Naive thymus-derived CD8-positive, alpha-beta T cell (primary cell): ENCODE measurements around the gene ST7. TPM values are rescaled to one million over a fixed set of nuclear protein-coding genes. Genes with fewer than 3 reads are reported as not detected.

ENCODE experiments used
- ATAC-seq, 2 donors: fragments of 150-1000 bp; cut with Tn5 transposase in 1 of 2; sonication (Bioruptor Pico), chemical (Tn5 transposase) in 1 of 2; 1 replicate in 1 of 2; 2 replicates in 1 of 2; pipeline ENCODE4 v1.10.0; 2021; ENCODE audit warnings: mild to moderate bottlenecking in 2 of 2, moderate library complexity in 2 of 2
- POLR2A ChIA-PET: fragments of 350-600 bp; sonication (Branson Sonifier 250); formaldehyde crosslinking; loops from one replicate; lab custom pipeline; 2021; ENCODE audit warnings: antibody characterized with exemption; lab: Charles Lee
- DNase-seq, 10 donors: peaks; one replicate each; pipeline versions ENCODE4 v3.0.0 to v3.0.0-alpha.2; 2020 to 2022
- H3K27ac Mint-ChIP-seq, 10 donors: one replicate each; pipeline ENCODE4 v1.8.0; 2020 to 2022; ENCODE audit warnings: mild to moderate bottlenecking in 10 of 10, mixed read lengths in 10 of 10, moderate library complexity in 4 of 10, inconsistent platforms in 1 of 10
- H3K27me3 Mint-ChIP-seq, 5 donors: one replicate each; pipeline ENCODE4 v1.8.0; 2021 to 2022; ENCODE audit warnings: mixed read lengths in 5 of 5
- H3K36me3 Mint-ChIP-seq, 3 donors: one replicate each; pipeline ENCODE4 v1.8.0; 2020 to 2022; ENCODE audit warnings: mixed read lengths in 3 of 3, mild to moderate bottlenecking in 2 of 3, inconsistent platforms in 1 of 3
- H3K4me1 Mint-ChIP-seq, 4 donors: one replicate each; pipeline ENCODE4 v1.8.0; 2021 to 2022; ENCODE audit warnings: mixed read lengths in 4 of 4
- H3K4me3 Mint-ChIP-seq, 10 donors: one replicate each; pipeline ENCODE4 v1.8.0; 2020 to 2022; ENCODE audit warnings: mild to moderate bottlenecking in 10 of 10, mixed read lengths in 10 of 10, moderate library complexity in 6 of 10, inconsistent platforms in 1 of 10
- H3K9me3 Mint-ChIP-seq, 9 donors: one replicate each; pipeline ENCODE4 v1.8.0; 2020 to 2022; ENCODE audit warnings: mixed read lengths in 9 of 9, mild to moderate bottlenecking in 3 of 9, inconsistent platforms in 1 of 9, moderate library complexity in 1 of 9
- polyA plus RNA-seq, 3 donors: library from polyadenylated mRNA; unstranded; fragments of 300-500 nt; fragmentation: Illumina TruSeq; gene quantifications; one replicate each; pipeline ENCODE4 v1.2.3, GENCODE V29; 2021
- total RNA-seq, 8 experiments: library from RNA in 2 of 8; stranded (reverse) in 2 of 8; gene quantifications; one replicate each; pipeline ENCODE4 v1.2.3 and lab custom pipeline; 2021 to 2026

ST7 gene
- total and polyA plus RNA-seq, 5 experiments from 2014 or later = 1.3 to 5.3 (median 3.0) TPM

- H3K36me3 Mint-ChIP-seq = peaks cover 0 to 6% (median 0%) of the 10 kb centered on the region in 3 donors
- H3K4me3 Mint-ChIP-seq = no peak overlapping the region
- peaks cover 0 to 1% (median 0%) of the 10 kb centered on the region in 5 donors for H3K27me3 Mint-ChIP-seq
- H3K9me3 Mint-ChIP-seq = no peaks in the 10 kb centered on the region
- ATAC-seq (no peak), DNase-seq (no peak)
- H3K27ac Mint-ChIP-seq = no peak overlapping the region
- POLR2A ChIA-PET = no interaction called here
- H3K4me1 Mint-ChIP-seq = peaks cover 0 to 1% (median 0%) of the 10 kb centered on the region in 4 donors
Observed at GRCh38 chr7:117129521-117129955, 176.2 kb downstream of the ST7 start.

- no peak overlapping the region for H3K27ac Mint-ChIP-seq
- peaks cover 0 to 6% (median 0%) of the 10 kb centered on the region in 3 donors for H3K36me3 Mint-ChIP-seq
- H3K4me1 Mint-ChIP-seq = peaks cover 0 to 3% (median 0%) of the 10 kb centered on the region in 4 donors
- no peaks in the 10 kb centered on the region for H3K9me3 Mint-ChIP-seq
- no peak overlapping the region for H3K4me3 Mint-ChIP-seq
- peaks cover 0 to 1% (median 0%) of the 10 kb centered on the region in 5 donors for H3K27me3 Mint-ChIP-seq
- POLR2A ChIA-PET = no interaction called here
- no peak for ATAC-seq
- DNase-seq = no peak
Observed at GRCh38 chr7:117130262-117130661, 177.0 kb downstream of the ST7 start.

GRCh38 chr7:117132321-117133120 lies 179.2 kb downstream of the ST7 start:
- ATAC-seq = no peak
- no peak overlapping the region for H3K4me3 Mint-ChIP-seq

GRCh38 chr7:117133125-117133524 lies 179.8 kb downstream of the ST7 start:
- DNase-seq (no peak), ATAC-seq (no peak)
- Mint-ChIP-seq H3K4me1 (peaks cover 0 to 3% (median 0%) of the 10 kb centered on the region in 4 donors), H3K36me3 (peaks cover 0 to 6% (median 0%) of the 10 kb centered on the region in 3 donors), H3K9me3 (no peaks in the 10 kb centered on the region), H3K27ac (no peak overlapping the region), H3K27me3 (no peaks in the 10 kb centered on the region), H3K4me3 (no peak overlapping the region)
- POLR2A ChIA-PET = no interaction called here

More at GRCh38 chr7:117132321-117133120, 179.2 kb downstream of the ST7 start:
- Mint-ChIP-seq H3K9me3 (no peaks in the 10 kb centered on the region), H3K27me3 (no peaks in the 10 kb centered on the region), H3K36me3 (peaks cover 0 to 6% (median 0%) of the 10 kb centered on the region in 3 donors), H3K27ac (no peak overlapping the region), H3K4me1 (peaks cover 0 to 3% (median 0%) of the 10 kb centered on the region in 4 donors)
- DNase-seq = no peak
- POLR2A ChIA-PET = no interaction called here

- ATAC-seq = no peak
- Mint-ChIP-seq H3K4me3 (no peak overlapping the region), H3K9me3 (no peaks in the 10 kb centered on the region), H3K27ac (no peak overlapping the region), H3K36me3 (peaks cover 0 to 8% (median 0%) of the 10 kb centered on the region in 3 donors), H3K4me1 (peaks cover 0 to 3% (median 0%) of the 10 kb centered on the region in 4 donors), H3K27me3 (no peaks in the 10 kb centered on the region)
- no peak for DNase-seq
- POLR2A ChIA-PET = no interaction called here
Observed at GRCh38 chr7:117134411-117134810, 181.1 kb downstream of the ST7 start.

GRCh38 chr7:117134889-117135552 lies 181.7 kb downstream of the ST7 start:
- Mint-ChIP-seq H3K9me3 (no peaks in the 10 kb centered on the region), H3K4me3 (no peak overlapping the region), H3K4me1 (peaks cover 0 to 3% (median 0%) of the 10 kb centered on the region in 4 donors), H3K27ac (no peak overlapping the region), H3K36me3 (peaks cover 0 to 8% (median 0%) of the 10 kb centered on the region in 3 donors), H3K27me3 (no peaks in the 10 kb centered on the region)
- POLR2A ChIA-PET = no interaction called here
- ATAC-seq (no peak), DNase-seq (no peak)

- no peaks in the 10 kb centered on the region for H3K9me3 Mint-ChIP-seq
- POLR2A ChIA-PET = no interaction called here
- peaks cover 0 to 3% (median 0%) of the 10 kb centered on the region in 4 donors for H3K4me1 Mint-ChIP-seq
- DNase-seq = no peak
- H3K4me3 Mint-ChIP-seq = no peak overlapping the region
- H3K27me3 Mint-ChIP-seq = no peaks in the 10 kb centered on the region
- no peak overlapping the region for H3K27ac Mint-ChIP-seq
- H3K36me3 Mint-ChIP-seq = peaks cover 0 to 8% (median 0%) of the 10 kb centered on the region in 3 donors
- no peak for ATAC-seq
Observed at GRCh38 chr7:117135553-117135891, 182.2 kb downstream of the ST7 start.

GRCh38 chr7:117137868-117138267 lies 184.6 kb downstream of the ST7 start:
- ATAC-seq = no peak
- Mint-ChIP-seq H3K27me3 (no peaks in the 10 kb centered on the region), H3K4me3 (no peak overlapping the region), H3K27ac (no peak overlapping the region), H3K36me3 (peaks cover 0 to 13% (median 0%) of the 10 kb centered on the region in 3 donors), H3K4me1 (peaks cover 0 to 3% (median 0%) of the 10 kb centered on the region in 4 donors), H3K9me3 (no peaks in the 10 kb centered on the region)
- DNase-seq = no peak
- POLR2A ChIA-PET = no interaction called here

GRCh38 chr7:117138495-117138894 lies 185.2 kb downstream of the ST7 start:
- Mint-ChIP-seq H3K36me3 (peaks cover 0 to 13% (median 4%) of the 10 kb centered on the region in 3 donors), H3K9me3 (no peaks in the 10 kb centered on the region), H3K27ac (no peak overlapping the region), H3K4me1 (peaks cover 0 to 3% (median 0%) of the 10 kb centered on the region in 4 donors), H3K27me3 (no peaks in the 10 kb centered on the region), H3K4me3 (no peak overlapping the region)
- no peak for ATAC-seq
- POLR2A ChIA-PET = no interaction called here
- no peak for DNase-seq

GRCh38 chr7:117138981-117139380 lies 185.7 kb downstream of the ST7 start:
- no peak overlapping the region for H3K4me3 Mint-ChIP-seq
- peaks cover 0 to 11% (median 4%) of the 10 kb centered on the region in 3 donors for H3K36me3 Mint-ChIP-seq
- no peak overlapping the region for H3K27ac Mint-ChIP-seq
- H3K9me3 Mint-ChIP-seq = no peaks in the 10 kb centered on the region
- H3K4me1 Mint-ChIP-seq = peaks cover 0 to 3% (median 0%) of the 10 kb centered on the region in 4 donors
- POLR2A ChIA-PET = no interaction called here
- DNase-seq = no peak
- ATAC-seq = no peak
- H3K27me3 Mint-ChIP-seq = no peaks in the 10 kb centered on the region

- Mint-ChIP-seq H3K9me3 (no peaks in the 10 kb centered on the region), H3K27me3 (no peaks in the 10 kb centered on the region), H3K4me1 (peaks cover 0 to 2% (median 0%) of the 10 kb centered on the region in 4 donors), H3K36me3 (peaks cover 0 to 11% (median 4%) of the 10 kb centered on the region in 3 donors), H3K4me3 (no peak overlapping the region), H3K27ac (no peak overlapping the region)
- no peak for ATAC-seq
- POLR2A ChIA-PET = no interaction called here
- no peak for DNase-seq
Observed at GRCh38 chr7:117139397-117139984, 186.2 kb downstream of the ST7 start.

GRCh38 chr7:117140921-117141320 lies 187.6 kb downstream of the ST7 start:
- H3K4me3 Mint-ChIP-seq = no peak overlapping the region
- peaks cover 0 to 11% (median 4%) of the 10 kb centered on the region in 3 donors for H3K36me3 Mint-ChIP-seq
- POLR2A ChIA-PET = no interaction called here
- H3K27ac Mint-ChIP-seq = no peak overlapping the region
- no peaks in the 10 kb centered on the region for H3K27me3 Mint-ChIP-seq
- DNase-seq (no peak), ATAC-seq (no peak)
- H3K9me3 Mint-ChIP-seq = no peaks in the 10 kb centered on the region
- H3K4me1 Mint-ChIP-seq = peaks cover 0 to 2% (median 0%) of the 10 kb centered on the region in 4 donors

GRCh38 chr7:117143066-117143465 lies 189.8 kb downstream of the ST7 start:
- POLR2A ChIA-PET = no interaction called here
- DNase-seq (no peak), ATAC-seq (no peak)
- Mint-ChIP-seq H3K4me1 (peaks cover 0 to 3% (median 0%) of the 10 kb centered on the region in 4 donors), H3K4me3 (no peak overlapping the region), H3K27me3 (no peaks in the 10 kb centered on the region), H3K36me3 (peaks cover 0 to 11% (median 4%) of the 10 kb centered on the region in 3 donors), H3K9me3 (no peaks in the 10 kb centered on the region), H3K27ac (peak overlapping the region in 1 of 10 donors; percentile 1)
